Activated CD4-positive, alpha-beta T cell treated with anti-CD3 and anti-CD28 coated beads, Interleukin-10, Interleukin-2, amounts not matched to agents 100 ng/mL and 50 ng/mL, durations not matched to agents 16 hours and 8 hours (primary cell): ENCODE results near the gene ZBTB47.

Experiments used
- DNase-seq: peaks from one replicate; pipeline ENCODE4 v3.0.0-alpha.2; 2020

The ZBTB47 gene

GRCh38 chr3:42653303-42653559 is 266 bp upstream of the ZBTB47 start:
- DNase-seq = no peak

GRCh38 chr3:42654331-42655201 is 1.1 kb downstream of the ZBTB47 start:
- no peak for DNase-seq

- no peak for DNase-seq
Observed at GRCh38 chr3:42655331-42655888, 1.9 kb downstream of the ZBTB47 start.

- no peak for DNase-seq
Observed at GRCh38 chr3:42655980-42656679, 2.6 kb downstream of the ZBTB47 start.

- DNase-seq = no peak
Observed at GRCh38 chr3:42656680-42657610, 3.4 kb downstream of the ZBTB47 start.

- DNase-seq = no peak
Observed at GRCh38 chr3:42657675-42658074, 4.2 kb downstream of the ZBTB47 start.

GRCh38 chr3:42658091-42658770 is 4.7 kb downstream of the ZBTB47 start:
- DNase-seq = no peak

GRCh38 chr3:42658771-42659390 is 5.4 kb downstream of the ZBTB47 start:
- DNase-seq = no peak

GRCh38 chr3:42659451-42660130 is 6.1 kb downstream of the ZBTB47 start:
- DNase-seq = no peak

- no peak for DNase-seq
Observed at GRCh38 chr3:42660131-42660715, 6.7 kb downstream of the ZBTB47 start.

- peak; percentile 29 for DNase-seq
Observed at GRCh38 chr3:42660898-42661297, 7.4 kb downstream of the ZBTB47 start.

GRCh38 chr3:42661593-42662022 is 8.1 kb downstream of the ZBTB47 start:
- no peak for DNase-seq

GRCh38 chr3:42662037-42662812 is 8.7 kb downstream of the ZBTB47 start:
- no peak for DNase-seq

- DNase-seq = no peak
Observed at GRCh38 chr3:42662813-42663535, 9.5 kb downstream of the ZBTB47 start.

GRCh38 chr3:42663581-42664437 is 10.3 kb downstream of the ZBTB47 start:
- DNase-seq = no peak

GRCh38 chr3:42664438-42664803 is 10.9 kb downstream of the ZBTB47 start:
- no peak for DNase-seq

GRCh38 chr3:42665050-42665878 is 11.8 kb downstream of the ZBTB47 start:
- DNase-seq = no peak

- DNase-seq = no peak
Observed at GRCh38 chr3:42666022-42666421, 12.5 kb downstream of the ZBTB47 start.
